WTC11 (cell line): ENCODE results near the gene UBE4A. TPM values are rescaled to one million over a fixed set of nuclear protein-coding genes. Genes with fewer than 3 reads are reported as not detected.
A peak's percentile ranks its signal among the peaks of the same experiment; 100 is the strongest.
"Not testable (repeated sequence)": the region's sequence is repeated elsewhere in the genome, so short reads cannot be mapped to it uniquely, and the experiment has no call there.

Source experiments
- ATAC-seq: fragments of 200-7000 bp; cut with Tn5 transposase; 2 replicates; pipeline ENCODE4 v1.10.0; 2021; ENCODE audit warnings: mild to moderate bottlenecking, moderate library complexity
- CTCF ChIA-PET: fragments of 300-600 bp; sonication (Branson Sonifier 250); formaldehyde crosslinking; loops from one replicate; lab custom pipeline; 2021; ENCODE audit warnings: antibody characterized with exemption; lab: Charles Lee
- POLR2A ChIA-PET: fragments of 350-600 bp; sonication (Branson Sonifier 250); formaldehyde crosslinking; loops from one replicate; lab custom pipeline; 2021; ENCODE audit warnings: antibody characterized with exemption; lab: Charles Lee
- DNase-seq: peaks from one replicate; pipeline ENCODE4 v3.0.0; 2021; ENCODE audit warnings: low spot score
- H3K27ac Mint-ChIP-seq: 2 replicates; pipeline ENCODE4 v1.8.0; 2021; ENCODE audit warnings: mixed read lengths
- H3K27me3 Mint-ChIP-seq: 2 replicates; pipeline ENCODE4 v1.8.0; 2021; ENCODE audit warnings: low read depth, mild to moderate bottlenecking, moderate library complexity, mixed read lengths
- H3K36me3 Mint-ChIP-seq: 2 replicates; pipeline ENCODE4 v1.8.0; 2021; ENCODE audit warnings: mixed read lengths
- H3K4me1 Mint-ChIP-seq: 2 replicates; pipeline ENCODE4 v1.8.0; 2022; ENCODE audit warnings: mixed read lengths
- H3K4me3 Mint-ChIP-seq: 2 replicates; pipeline ENCODE4 v1.8.0; 2021; ENCODE audit warnings: mild to moderate bottlenecking, moderate library complexity, mixed read lengths
- H3K9me3 Mint-ChIP-seq: 2 replicates; pipeline ENCODE4 v1.8.0; 2021; ENCODE audit warnings: mixed read lengths
- CBFB ChIP-seq: sonication (generic); formaldehyde crosslinking; IDR thresholded peaks from 2 replicates; pipeline ENCODE4 v1.8.1; 2022; ENCODE audit warnings: mild to moderate bottlenecking, low read depth, missing genetic modification reagents
- ETV6 ChIP-seq: sonication (generic); formaldehyde crosslinking; IDR thresholded peaks from 2 replicates; pipeline ENCODE4 v1.8.1; 2022; ENCODE audit warnings: mild to moderate bottlenecking, missing genetic modification reagents
- GRHL2 ChIP-seq: fragments of 250-450 bp; sonication (Bioruptor Pico); IDR thresholded peaks from 2 replicates; pipeline ENCODE4 v1.8.0; 2022; ENCODE audit warnings: mild to moderate bottlenecking, moderate library complexity; ENCODE audit not compliant: insufficient replicate concordance, severe bottlenecking
- JAZF1 ChIP-seq: fragments of 250-450 bp; sonication (Bioruptor Pico); IDR thresholded peaks from 2 replicates; pipeline ENCODE4 v1.9.0; 2021; ENCODE audit warnings: moderate library complexity, mild to moderate bottlenecking, inconsistent platforms
- NFE2L1 ChIP-seq: sonication (generic); formaldehyde crosslinking; IDR thresholded peaks from 2 replicates; pipeline ENCODE4 v1.8.1; 2023; ENCODE audit warnings: missing genetic modification reagents
- NFYB ChIP-seq: sonication (generic); formaldehyde crosslinking; conservative IDR thresholded peaks from 2 replicates; pipeline ENCODE4 v1.8.0; 2022; ENCODE audit warnings: low read depth, missing genetic modification reagents
- SOX15 ChIP-seq: fragments of 250-450 bp; sonication (Bioruptor Pico); IDR thresholded peaks from 2 replicates; pipeline ENCODE4 v1.9.0; 2021; ENCODE audit warnings: mild to moderate bottlenecking
- ZBTB21 ChIP-seq: sonication (generic); formaldehyde crosslinking; IDR thresholded peaks from 2 replicates; pipeline ENCODE4 v1.8.1; 2023; ENCODE audit warnings: mild to moderate bottlenecking, missing genetic modification reagents, borderline replicate concordance
- total RNA-seq: library from RNA; stranded (reverse); gene quantifications from 3 replicates; pipeline ENCODE4 v1.2.3, GENCODE V29; 2021
- TF ChIP-seq, protein P1 (sequence below): fragments of 250-450 bp; sonication (Bioruptor Pico); IDR thresholded peaks from 2 replicates; pipeline ENCODE4 v1.9.0; 2021; ENCODE audit warnings: mild to moderate bottlenecking, borderline replicate concordance
- TF ChIP-seq, protein P2 (sequence below): sonication (generic); formaldehyde crosslinking; IDR thresholded peaks from 2 replicates; pipeline ENCODE4 v1.8.0; 2022; ENCODE audit warnings: missing genetic modification reagents
- TF ChIP-seq, protein P3 (sequence below): fragments of 250-450 bp; sonication (Bioruptor Pico); IDR thresholded peaks from 2 replicates; pipeline ENCODE4 v2.1.2; 2022; ENCODE audit warnings: mild to moderate bottlenecking, moderate library complexity
- TF ChIP-seq, protein P4 (sequence below): sonication (generic); formaldehyde crosslinking; IDR thresholded peaks from 2 replicates; pipeline ENCODE4 v1.8.0; 2022; ENCODE audit warnings: mild to moderate bottlenecking, missing genetic modification reagents

The UBE4A gene
- total RNA-seq, 1 experiment from 2014 or later, result 31.0 TPM

DNA sequence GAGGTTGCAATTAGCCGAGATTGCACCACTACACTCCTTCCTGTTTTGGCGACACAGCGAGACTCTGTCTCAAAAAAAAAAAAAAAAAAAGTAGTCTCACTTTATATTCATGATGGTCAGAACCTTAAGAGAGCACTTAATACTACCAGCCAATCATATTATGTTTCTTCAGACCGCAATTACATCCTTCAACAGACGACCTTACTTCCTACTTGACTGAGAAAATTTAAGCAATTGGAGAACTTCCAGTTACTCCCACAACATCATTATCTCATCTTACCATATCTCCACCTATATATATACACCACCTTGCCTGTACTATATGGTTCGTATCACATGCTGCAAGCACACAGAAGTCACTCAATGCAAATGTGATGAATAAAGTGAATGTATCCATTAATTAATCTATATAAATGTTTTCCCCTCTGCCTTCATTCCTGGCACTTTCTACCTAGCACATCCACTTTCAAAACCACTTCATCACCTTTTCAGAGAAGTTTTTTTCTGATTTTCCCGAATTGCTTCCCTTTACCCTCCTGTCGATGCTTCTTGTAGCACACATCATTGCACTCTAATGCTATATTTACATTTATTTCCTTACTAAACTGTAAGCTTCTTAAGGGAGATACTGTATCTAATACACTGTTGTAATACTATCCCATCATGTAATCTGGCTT lies 55.8 kb downstream of the UBE4A start:
- 0 out of 2 replicates have a peak, but pooled peaks cover 3% of the 10 kb centered on the region for H3K4me1 Mint-ChIP-seq
- H3K27ac Mint-ChIP-seq, result no peak overlapping the region
- DNase-seq, result no peak
- H3K9me3 Mint-ChIP-seq, result no peaks in the 10 kb centered on the region
- no peak overlapping the region for H3K4me3 Mint-ChIP-seq
- H3K36me3 Mint-ChIP-seq, result peaks cover 2% of the 10 kb centered on the region; the same call in 1 of the 2 replicates
- TF ChIP-seq NFYB (CRISPR knock-in tag), result no peak
- TF ChIP-seq, all 79 proteins: peak for 0
- no peaks in the 10 kb centered on the region for H3K27me3 Mint-ChIP-seq
- ChIA-PET CTCF (interaction anchor here (0.7 to 1.5 kb wide), 6 partner anchors 12 to 283 kb away, joined by 3 to 4 read pairs (median 4); no protein-coding TSS in a partner anchor), POLR2A (interaction anchor here (1.5 kb wide), 1 partner anchor 21 kb away, joined by 9 read pairs; the partner anchor contains the start of gene KMT2A)
- no peak for ATAC-seq

DNA sequence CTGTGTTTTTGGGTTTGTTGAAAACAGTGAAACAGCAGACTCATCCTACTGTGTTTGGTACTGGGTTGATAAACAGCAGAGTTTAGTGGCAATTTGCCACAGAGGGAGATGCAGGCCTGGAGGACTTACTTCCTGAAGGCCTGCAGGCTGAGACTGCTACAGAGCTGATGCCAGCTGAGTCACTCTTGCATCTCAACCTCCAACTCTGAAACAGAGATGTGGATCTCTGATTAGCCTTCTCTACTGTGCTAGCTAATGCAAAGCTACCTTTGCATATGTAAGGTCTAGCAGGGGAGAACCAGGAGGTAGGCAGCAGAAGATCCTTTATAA lies 56.3 kb downstream of the UBE4A start:
- Mint-ChIP-seq H3K4me1 (0 out of 2 replicates have a peak, but pooled peaks cover 3% of the 10 kb centered on the region), H3K27me3 (no peaks in the 10 kb centered on the region), H3K27ac (no peak overlapping the region), H3K4me3 (no peak overlapping the region), H3K36me3 (no peaks in the 10 kb centered on the region; the same call in 1 of the 2 replicates), H3K9me3 (no peaks in the 10 kb centered on the region)
- CTCF ChIA-PET, result interaction anchor here (0.8 to 1.5 kb wide), 5 partner anchors 11 to 217 kb away, joined by 3 to 4 read pairs (median 4); no protein-coding TSS in a partner anchor
- ATAC-seq, result peak; percentile 96
- POLR2A ChIA-PET, result interaction anchor here (0.5 to 1.5 kb wide), 2 partner anchors 20 to 745 kb away, joined by 4 to 9 read pairs; partner anchors contain the start of gene KMT2A
- peak; percentile 46 for DNase-seq
- TF ChIP-seq CBFB (CRISPR knock-in tag) (no peak), NFE2L1 (CRISPR knock-in tag) (peak; percentile 77; the same call in 1 of the 2 replicates)

DNA sequence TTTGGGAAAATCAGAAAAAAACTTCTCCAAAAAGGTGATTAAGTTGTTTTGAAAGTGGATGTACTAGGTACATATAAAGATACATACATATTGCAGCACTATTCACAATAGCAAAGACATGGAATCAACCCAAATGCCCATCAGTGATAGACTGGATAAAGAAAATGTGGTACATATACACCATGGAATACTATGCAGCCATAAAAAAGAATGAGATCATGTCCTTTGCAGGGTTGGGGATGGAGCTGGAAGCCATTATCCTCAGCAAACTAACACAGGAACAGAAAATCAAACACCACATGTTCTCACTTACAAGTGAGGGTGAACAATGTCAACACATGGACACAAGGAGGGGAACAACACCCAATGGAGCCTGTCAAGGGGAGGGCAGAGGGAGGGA lies 57.5 kb downstream of the UBE4A start:
- POLR2A ChIA-PET, H3K27ac Mint-ChIP-seq, ATAC-seq, H3K4me3 Mint-ChIP-seq, H3K9me3 Mint-ChIP-seq, DNase-seq, H3K36me3 Mint-ChIP-seq, CTCF ChIA-PET, H3K4me1 Mint-ChIP-seq, H3K27me3 Mint-ChIP-seq: not testable (repeated sequence)

DNA sequence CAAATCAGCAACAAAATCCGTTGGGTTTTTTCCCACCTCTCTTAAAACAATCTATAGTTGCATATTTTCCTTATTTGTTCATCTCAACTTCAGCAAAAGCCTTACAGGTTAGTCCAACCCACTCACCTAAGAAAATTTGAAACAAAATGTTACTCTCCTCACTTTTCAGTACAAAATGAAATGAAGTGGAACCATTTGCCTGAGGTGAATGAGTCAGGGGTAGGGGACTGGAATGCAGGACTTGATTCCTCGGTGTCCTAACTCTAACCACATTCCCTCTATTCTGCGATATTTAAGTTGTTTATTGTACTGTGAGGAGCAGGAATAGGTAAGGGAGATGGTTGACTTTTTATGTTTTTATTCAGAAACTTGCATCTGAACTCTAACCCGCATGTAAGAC lies 58.4 kb downstream of the UBE4A start:
- no peak for DNase-seq
- no peak for ATAC-seq
- POLR2A ChIA-PET, result interaction anchor here (0.6 kb wide), 1 partner anchor 724 kb away, joined by 3 read pairs; no protein-coding TSS in a partner anchor
- no peaks in the 10 kb centered on the region for H3K36me3 Mint-ChIP-seq
- H3K4me3 Mint-ChIP-seq, result no peak overlapping the region
- H3K27ac Mint-ChIP-seq, result peak overlapping the region; percentile 19; the same call in 1 of the 2 replicates
- no peaks in the 10 kb centered on the region for H3K27me3 Mint-ChIP-seq
- TF ChIP-seq, protein P1, sequence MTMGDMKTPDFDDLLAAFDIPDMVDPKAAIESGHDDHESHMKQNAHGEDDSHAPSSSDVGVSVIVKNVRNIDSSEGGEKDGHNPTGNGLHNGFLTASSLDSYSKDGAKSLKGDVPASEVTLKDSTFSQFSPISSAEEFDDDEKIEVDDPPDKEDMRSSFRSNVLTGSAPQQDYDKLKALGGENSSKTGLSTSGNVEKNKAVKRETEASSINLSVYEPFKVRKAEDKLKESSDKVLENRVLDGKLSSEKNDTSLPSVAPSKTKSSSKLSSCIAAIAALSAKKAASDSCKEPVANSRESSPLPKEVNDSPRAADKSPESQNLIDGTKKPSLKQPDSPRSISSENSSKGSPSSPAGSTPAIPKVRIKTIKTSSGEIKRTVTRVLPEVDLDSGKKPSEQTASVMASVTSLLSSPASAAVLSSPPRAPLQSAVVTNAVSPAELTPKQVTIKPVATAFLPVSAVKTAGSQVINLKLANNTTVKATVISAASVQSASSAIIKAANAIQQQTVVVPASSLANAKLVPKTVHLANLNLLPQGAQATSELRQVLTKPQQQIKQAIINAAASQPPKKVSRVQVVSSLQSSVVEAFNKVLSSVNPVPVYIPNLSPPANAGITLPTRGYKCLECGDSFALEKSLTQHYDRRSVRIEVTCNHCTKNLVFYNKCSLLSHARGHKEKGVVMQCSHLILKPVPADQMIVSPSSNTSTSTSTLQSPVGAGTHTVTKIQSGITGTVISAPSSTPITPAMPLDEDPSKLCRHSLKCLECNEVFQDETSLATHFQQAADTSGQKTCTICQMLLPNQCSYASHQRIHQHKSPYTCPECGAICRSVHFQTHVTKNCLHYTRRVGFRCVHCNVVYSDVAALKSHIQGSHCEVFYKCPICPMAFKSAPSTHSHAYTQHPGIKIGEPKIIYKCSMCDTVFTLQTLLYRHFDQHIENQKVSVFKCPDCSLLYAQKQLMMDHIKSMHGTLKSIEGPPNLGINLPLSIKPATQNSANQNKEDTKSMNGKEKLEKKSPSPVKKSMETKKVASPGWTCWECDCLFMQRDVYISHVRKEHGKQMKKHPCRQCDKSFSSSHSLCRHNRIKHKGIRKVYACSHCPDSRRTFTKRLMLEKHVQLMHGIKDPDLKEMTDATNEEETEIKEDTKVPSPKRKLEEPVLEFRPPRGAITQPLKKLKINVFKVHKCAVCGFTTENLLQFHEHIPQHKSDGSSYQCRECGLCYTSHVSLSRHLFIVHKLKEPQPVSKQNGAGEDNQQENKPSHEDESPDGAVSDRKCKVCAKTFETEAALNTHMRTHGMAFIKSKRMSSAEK (CRISPR knock-in tag), result no peak
- TF ChIP-seq, protein P2, sequence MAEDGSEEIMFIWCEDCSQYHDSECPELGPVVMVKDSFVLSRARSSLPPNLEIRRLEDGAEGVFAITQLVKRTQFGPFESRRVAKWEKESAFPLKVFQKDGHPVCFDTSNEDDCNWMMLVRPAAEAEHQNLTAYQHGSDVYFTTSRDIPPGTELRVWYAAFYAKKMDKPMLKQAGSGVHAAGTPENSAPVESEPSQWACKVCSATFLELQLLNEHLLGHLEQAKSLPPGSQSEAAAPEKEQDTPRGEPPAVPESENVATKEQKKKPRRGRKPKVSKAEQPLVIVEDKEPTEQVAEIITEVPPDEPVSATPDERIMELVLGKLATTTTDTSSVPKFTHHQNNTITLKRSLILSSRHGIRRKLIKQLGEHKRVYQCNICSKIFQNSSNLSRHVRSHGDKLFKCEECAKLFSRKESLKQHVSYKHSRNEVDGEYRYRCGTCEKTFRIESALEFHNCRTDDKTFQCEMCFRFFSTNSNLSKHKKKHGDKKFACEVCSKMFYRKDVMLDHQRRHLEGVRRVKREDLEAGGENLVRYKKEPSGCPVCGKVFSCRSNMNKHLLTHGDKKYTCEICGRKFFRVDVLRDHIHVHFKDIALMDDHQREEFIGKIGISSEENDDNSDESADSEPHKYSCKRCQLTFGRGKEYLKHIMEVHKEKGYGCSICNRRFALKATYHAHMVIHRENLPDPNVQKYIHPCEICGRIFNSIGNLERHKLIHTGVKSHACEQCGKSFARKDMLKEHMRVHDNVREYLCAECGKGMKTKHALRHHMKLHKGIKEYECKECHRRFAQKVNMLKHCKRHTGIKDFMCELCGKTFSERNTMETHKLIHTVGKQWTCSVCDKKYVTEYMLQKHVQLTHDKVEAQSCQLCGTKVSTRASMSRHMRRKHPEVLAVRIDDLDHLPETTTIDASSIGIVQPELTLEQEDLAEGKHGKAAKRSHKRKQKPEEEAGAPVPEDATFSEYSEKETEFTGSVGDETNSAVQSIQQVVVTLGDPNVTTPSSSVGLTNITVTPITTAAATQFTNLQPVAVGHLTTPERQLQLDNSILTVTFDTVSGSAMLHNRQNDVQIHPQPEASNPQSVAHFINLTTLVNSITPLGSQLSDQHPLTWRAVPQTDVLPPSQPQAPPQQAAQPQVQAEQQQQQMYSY (CRISPR knock-in tag), result no peak
- TF ChIP-seq, protein P3, sequence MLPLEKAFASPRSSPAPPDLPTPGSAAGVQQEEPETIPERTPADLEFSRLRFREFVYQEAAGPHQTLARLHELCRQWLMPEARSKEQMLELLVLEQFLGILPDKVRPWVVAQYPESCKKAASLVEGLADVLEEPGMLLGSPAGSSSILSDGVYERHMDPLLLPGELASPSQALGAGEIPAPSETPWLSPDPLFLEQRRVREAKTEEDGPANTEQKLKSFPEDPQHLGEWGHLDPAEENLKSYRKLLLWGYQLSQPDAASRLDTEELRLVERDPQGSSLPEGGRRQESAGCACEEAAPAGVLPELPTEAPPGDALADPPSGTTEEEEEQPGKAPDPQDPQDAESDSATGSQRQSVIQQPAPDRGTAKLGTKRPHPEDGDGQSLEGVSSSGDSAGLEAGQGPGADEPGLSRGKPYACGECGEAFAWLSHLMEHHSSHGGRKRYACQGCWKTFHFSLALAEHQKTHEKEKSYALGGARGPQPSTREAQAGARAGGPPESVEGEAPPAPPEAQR, result no peak
- TF ChIP-seq SOX15 (CRISPR knock-in tag), result no peak
- TF ChIP-seq, protein P4, sequence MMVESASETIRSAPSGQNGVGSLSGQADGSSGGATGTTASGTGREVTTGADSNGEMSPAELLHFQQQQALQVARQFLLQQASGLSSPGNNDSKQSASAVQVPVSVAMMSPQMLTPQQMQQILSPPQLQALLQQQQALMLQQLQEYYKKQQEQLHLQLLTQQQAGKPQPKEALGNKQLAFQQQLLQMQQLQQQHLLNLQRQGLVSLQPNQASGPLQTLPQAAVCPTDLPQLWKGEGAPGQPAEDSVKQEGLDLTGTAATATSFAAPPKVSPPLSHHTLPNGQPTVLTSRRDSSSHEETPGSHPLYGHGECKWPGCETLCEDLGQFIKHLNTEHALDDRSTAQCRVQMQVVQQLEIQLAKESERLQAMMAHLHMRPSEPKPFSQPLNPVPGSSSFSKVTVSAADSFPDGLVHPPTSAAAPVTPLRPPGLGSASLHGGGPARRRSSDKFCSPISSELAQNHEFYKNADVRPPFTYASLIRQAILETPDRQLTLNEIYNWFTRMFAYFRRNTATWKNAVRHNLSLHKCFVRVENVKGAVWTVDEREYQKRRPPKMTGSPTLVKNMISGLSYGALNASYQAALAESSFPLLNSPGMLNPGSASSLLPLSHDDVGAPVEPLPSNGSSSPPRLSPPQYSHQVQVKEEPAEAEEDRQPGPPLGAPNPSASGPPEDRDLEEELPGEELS (CRISPR knock-in tag), result no peak
- TF ChIP-seq GRHL2, result no peak
- no peak for TF ChIP-seq ETV6 (CRISPR knock-in tag)
- TF ChIP-seq JAZF1 (CRISPR knock-in tag), result no peak
- TF ChIP-seq ZBTB21, result no peak
- H3K4me1 Mint-ChIP-seq, result 0 out of 2 replicates have a peak, but pooled peaks cover 3% of the 10 kb centered on the region
- no peaks in the 10 kb centered on the region for H3K9me3 Mint-ChIP-seq
- CTCF ChIA-PET, result no interaction called here
